ENCODE results near the gene FLNB.

FLNB gene

DNA sequence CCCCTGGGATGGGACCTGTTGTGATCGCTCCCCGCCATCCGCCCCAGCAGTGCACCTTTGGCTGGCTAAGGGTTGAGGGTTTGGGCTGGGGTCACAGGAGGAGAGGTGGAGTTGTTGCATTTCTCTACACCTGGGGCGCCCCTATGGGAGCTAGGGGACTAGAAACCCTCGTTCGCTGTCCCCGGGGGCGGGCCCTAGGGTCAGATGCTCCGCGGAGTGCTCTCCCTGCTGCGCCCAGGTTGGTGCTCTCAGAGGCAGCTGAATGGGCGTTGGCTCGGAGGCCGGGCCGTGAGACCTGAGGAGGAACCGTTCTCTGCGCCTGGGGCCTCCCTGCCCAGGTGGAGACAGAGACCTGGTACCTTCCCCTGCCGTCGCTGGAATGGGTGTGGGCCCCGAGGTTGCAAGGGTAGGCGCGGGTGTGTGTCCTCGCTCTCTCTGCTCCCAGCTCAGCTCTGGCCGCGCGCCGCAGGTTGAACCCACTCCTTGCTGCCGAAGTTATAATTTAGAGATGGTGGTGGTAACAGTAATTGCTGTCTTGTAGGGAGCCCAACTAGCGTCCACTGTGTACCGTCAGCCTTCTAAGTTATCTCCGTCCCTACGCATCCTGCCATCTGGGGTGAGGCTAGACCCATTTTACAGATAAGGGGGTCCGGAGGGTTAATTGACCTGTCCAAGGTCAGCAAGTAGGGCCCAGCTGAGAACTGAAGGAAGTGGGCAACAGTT lies 965 bp downstream of the FLNB start:
- DNase-seq (ENCODE audit: low read depth in 3 of 3) = peak in 1 of 3 donors; percentile 29

- no peak for DNase-seq (ENCODE audit: low read depth in 3 of 3)
Measured at GRCh38 chr3:58009749-58010535, 1.7 kb downstream of the FLNB start.

- no peak for DNase-seq (ENCODE audit: low read depth in 3 of 3)
Measured at GRCh38 chr3:58010562-58010961, 2.3 kb downstream of the FLNB start.

- no peak for DNase-seq (ENCODE audit: low read depth in 3 of 3)
Measured at GRCh38 chr3:58011580-58011979, 3.4 kb downstream of the FLNB start.

DNA sequence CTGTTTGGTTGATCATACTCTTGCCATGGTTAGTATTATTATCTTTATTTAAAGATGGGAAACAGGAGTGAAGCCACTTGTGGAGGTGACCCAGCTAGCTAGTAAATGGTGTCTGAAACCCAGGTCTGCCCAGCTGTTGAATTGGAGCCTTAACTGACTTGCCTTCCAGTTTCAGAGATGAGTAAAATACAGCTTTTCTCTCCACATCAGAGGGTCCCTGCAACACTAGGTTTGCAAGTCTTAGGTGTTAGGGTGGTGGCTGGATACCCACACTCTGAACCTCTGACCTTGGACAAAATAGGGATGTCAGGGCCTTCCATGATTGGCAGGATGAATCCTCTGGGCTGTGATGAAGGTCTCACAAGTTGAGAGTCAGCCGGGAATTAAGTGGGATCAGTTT lies 4.1 kb downstream of the FLNB start:
- DNase-seq (ENCODE audit: low read depth in 3 of 3) = no peak

GRCh38 chr3:58013099-58013498 lies 4.9 kb downstream of the FLNB start:
- DNase-seq (ENCODE audit: low read depth in 3 of 3) = no peak

DNA sequence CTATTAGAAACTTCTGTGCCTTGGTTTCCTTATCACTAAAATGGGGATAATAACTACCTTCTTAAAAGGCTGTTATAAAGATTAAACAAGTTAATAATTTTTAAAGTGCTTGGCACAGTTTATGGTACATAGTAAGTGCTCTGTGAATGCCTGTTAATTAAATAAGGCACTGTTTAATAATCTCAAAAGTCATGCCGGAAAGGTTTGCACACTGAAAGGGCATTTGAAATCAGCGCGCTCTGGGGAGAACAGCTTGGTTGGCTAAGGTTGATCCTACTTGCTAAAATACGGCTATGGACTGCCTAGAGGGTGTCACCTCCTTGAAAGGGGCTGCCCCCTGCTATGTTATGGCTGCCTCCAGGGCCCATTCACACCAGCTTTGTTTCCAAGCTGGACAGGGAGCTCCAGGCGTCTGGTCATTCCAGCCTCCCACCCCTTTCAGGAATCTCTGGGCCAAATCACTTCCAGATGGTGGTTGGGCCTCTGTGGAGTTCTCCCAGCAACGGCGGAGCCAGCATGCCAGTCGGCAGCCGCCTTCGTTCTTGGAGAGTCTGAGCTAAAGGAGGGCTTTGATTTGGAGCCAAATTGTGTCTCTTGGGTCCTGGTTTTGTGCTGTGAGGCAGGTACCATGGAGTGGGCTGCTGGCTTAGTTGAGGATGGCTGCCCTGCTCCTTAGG lies 5.9 kb downstream of the FLNB start:
- no peak for DNase-seq (ENCODE audit: low read depth in 3 of 3)

DNA sequence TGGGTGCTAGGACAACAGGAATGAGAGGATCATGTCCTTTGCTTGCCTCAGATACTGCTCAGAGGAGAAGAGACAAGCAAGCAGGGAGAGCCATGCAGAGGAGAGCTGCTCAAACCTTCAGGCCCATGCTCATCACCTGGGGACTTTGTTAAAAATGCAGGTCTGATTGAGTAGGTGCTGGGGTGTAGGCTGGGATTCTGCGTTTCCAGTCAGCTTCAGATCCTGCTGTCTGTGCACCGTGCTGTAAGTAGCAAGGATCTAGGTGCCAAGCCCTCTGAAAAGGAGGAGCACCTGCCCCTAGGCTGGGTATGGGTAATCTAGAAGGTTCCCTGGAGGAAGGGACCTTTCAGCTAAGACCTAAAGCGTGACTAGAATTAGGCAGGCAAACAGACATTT lies 7.3 kb downstream of the FLNB start:
- DNase-seq (ENCODE audit: low read depth in 3 of 3) = no peak

DNA sequence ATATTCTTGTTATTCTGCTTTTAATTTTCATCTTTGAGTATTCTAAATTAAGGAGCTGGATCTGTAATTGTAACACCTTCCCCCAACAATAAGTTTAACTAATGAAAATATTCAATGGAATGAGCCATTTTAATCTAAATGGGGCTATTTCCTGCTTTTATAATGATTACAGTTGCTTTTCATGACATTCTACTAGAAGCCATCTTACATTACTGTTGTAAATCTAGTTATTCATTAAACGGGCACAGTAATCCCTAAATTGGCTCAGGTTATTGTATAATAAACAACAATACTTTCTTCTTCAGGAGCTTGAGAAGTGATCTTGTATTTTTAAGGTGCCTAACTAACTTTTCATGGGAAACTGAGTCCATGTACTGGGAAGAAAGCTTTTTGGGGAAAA lies 8.5 kb downstream of the FLNB start:
- DNase-seq (ENCODE audit: low read depth in 3 of 3) = no peak

DNA sequence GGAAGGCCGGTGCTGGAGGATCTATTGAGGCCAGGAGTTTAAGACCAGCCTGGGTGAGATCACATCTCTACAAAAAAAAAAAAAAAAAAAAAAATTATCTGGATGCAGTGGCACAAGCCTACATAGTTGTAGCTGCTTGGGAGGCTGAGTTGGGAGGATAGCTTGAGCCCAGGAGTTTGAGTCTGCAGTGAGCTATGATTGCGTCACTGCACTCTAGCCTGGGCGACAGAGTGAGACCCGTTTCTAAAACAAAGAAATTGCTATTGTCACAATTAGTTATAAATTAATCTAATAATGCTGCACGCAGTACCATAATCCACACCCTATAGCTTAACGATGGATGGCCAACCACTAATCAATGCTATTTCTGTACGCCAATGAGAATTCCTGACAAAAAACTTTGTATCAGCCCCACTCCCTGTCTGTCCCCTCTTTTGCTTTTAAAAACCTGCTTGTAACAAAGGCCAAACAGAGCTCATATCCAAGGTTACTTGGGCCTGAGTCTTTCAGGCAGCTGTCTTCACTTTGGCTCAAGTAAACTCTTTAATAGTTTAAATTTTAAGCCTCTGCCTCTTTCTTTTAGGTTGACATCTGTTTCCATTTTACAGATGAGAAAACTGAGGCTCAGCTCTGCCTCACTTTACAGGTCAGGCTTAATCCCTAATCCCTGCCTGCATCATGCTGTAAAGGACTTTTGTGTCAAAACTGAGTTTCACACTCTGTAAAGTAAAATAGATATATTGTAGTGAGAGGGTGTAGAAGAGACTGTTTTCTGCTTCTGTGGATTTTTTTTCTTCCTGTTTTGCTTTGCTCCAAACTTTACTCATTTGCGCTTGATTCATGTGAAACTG lies 10.9 kb downstream of the FLNB start:
- no peak for DNase-seq (ENCODE audit: low read depth in 3 of 3)

DNA sequence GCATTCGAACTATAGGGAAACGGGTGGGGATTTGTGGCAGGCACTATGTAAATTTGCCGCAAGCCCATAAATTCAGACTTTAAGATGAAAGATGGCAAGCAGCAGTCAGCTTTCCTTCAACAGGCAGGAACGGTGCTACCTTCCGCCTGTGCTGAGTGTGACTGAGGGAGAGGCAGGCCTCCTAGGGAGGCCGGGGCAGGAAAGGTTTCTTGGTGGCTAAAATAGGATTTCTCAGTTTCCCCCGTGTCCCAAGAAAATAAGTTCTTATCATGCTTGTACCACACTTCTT lies 12.5 kb downstream of the FLNB start:
- no peak for DNase-seq (ENCODE audit: low read depth in 3 of 3)

DNA sequence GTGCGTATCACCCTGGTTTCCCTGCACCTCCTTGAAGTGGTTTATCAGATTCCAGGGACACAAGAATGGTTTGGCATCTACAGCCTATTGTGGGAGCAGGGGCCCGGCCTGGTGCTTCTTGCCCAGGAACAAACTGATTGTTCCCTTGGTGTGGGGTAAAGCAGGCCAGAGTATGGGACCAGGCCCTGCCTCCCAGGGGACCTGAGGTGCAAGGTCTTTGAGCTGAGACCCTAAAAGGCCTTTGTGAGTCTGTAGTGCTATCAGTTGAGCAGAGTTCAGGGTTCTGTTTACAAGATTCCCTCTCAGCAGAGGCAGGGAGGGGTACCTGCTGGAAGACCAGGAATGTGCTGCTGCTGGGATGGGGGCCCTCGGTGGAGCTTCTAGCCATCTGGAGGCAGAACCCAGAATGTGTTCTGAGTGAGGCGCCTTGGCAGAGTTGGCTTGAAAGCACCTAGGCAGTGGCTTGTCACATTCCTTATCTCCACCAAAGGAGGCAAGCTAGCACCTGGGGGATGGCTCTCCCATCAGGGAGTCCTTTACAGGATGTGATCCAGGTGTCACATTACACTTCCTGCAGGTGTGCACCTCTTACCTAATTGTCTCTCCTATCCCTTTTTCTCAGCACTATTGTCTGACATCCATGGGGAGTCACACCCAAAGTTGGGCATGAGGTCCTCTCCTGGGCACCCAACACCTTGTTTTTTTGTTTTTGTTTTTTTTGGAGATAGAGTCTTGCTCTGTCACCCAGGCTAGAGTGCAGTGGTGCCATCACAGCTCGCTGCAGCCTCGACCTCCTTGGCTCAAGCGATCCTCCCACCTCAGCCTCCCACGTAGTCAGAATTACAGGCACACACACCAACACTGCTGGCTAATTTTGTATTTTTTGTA lies 13.1 kb downstream of the FLNB start:
- DNase-seq (ENCODE audit: low read depth in 3 of 3) = no peak

DNA sequence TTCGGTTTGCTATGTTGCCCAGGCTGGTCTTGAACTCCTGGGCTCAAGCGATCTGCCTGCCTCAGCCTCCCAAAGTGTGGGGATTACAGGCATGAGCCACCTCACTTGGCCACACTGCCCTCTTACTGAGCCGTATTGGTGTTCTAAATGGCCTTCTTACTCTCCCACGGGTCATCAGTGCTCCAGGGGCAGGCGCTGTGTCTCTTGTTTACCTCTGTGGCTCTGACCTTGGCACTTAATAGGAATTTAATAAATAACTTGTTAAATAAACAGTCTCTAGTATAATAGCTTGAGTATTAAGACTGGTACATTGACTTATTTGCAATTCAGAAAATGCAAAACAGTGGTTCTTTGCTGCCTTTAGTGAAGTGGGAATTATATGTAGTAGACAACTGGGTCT lies 13.7 kb downstream of the FLNB start:
- DNase-seq (ENCODE audit: low read depth in 3 of 3) = no peak

DNA sequence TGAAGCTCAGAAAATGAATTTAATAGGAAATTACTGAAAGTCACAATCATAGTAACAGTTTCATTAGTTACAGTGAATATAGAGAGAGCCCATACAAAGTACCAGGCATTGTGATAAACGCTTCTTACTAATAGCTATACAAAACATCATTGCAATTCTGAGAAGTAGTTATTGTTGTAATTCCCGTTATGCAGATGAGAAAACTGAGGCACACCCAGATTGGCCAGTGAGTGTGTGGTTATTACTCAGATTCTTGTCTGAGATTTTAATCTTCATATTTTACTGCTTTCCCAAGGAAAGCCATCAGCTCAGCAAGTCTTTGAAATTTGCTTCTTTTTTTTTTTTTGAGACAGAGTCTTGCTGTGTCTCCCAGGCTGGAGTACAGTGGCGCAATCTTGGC lies 14.3 kb downstream of the FLNB start:
- DNase-seq (ENCODE audit: low read depth in 3 of 3) = no peak

DNA sequence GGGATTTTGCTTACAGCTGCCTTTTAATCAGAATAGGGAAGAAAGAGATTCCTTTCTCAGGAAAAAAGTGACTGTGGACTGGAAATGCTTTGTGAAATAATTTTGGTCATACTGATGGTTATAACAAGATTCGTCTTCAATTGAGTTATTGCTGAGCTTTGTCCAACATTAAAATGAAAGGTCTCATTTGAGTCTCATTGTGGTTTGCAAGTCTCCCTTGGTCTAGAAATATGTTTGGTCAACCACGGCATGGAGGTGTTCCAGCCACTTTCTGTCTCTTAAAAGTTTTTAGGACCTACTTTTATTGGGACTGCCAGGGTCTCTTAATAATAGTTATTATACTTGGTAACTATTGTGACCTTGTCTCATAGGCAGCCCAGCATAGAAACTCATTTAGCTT lies 15.3 kb downstream of the FLNB start:
- DNase-seq (ENCODE audit: low read depth in 3 of 3) = no peak

GRCh38 chr3:58025406-58025805 lies 17.2 kb downstream of the FLNB start:
- DNase-seq (ENCODE audit: low read depth in 3 of 3) = no peak

- DNase-seq (ENCODE audit: low read depth in 3 of 3) = no peak
Measured at GRCh38 chr3:58025837-58026569, 17.8 kb downstream of the FLNB start.

GRCh38 chr3:58026598-58026997 lies 18.4 kb downstream of the FLNB start:
- DNase-seq (ENCODE audit: low read depth in 3 of 3) = no peak

DNA sequence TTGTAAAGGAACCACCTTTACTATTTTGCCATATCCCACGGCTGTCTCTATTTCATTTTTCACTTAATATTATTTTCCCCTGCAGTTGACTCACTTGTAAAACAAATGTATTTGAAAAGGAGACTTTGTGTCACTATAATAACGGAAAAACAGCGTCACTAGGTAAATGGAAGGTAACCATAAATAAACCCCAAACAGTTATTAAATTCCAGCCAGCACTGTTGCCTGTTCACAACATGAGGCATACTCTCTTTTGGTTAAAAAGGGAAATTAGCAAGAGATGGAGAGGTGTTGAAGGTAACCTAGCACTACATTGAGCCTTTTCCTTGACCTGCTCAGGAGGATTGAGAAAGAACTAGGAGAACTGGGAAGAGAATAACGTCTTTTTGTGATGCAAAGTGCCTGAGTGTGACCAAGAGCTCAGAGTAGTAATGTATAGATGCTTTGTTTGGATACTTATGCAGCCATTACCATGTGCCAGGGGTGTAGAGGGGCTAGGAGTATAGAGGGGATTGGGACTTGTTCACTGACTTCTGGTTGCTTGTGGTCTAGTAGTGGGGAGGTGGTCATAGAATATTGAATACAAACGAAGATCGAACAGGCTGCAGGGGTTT lies 19.6 kb downstream of the FLNB start:
- no peak for DNase-seq (ENCODE audit: low read depth in 3 of 3)

DNA sequence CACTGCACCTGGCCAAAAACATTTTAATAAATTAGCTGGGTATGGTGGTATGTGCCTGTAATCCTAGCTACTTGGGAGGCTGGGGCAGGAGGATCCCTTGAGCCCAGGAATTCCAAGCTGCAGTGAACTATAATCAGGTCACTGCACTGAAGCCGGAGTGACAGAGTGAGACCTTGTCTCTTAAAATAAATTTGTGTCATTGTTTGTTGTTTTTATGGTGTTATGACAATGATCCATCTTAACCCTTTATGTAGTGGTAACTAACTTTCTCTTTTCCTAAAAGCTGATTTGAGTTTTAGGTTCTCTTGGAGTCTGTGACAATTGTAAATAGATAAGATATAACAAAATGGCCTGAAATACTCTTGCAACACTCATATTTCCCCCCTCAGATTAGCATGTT lies 20.7 kb downstream of the FLNB start:
- no peak for DNase-seq (ENCODE audit: low read depth in 3 of 3)
